Skeletal muscle tissue (tissue), 4 donors: ENCODE data around the gene ELOVL7. TPM values are rescaled to one million over a fixed set of nuclear protein-coding genes. Genes with fewer than 3 reads are reported as not detected.
"Not testable (repeated sequence)": the region's sequence is repeated elsewhere in the genome, so short reads cannot be mapped to it uniquely, and the experiment has no call there.

ENCODE experiments used
- H3K27ac ChIP-seq: one replicate; pipeline ENCODE4 v1.7.0; 2013; ENCODE audit warnings: mild to moderate bottlenecking, low read depth, low read length, inconsistent platforms
- H3K27me3 ChIP-seq, 3 donors: one replicate each; pipeline ENCODE4 v1.7.0; 2013; ENCODE audit warnings: low read length in 3 of 3; ENCODE audit not compliant: control insufficient read depth in 3 of 3, insufficient read depth in 3 of 3
- H3K36me3 ChIP-seq, 3 donors: one replicate each; pipeline ENCODE4 v1.7.0; 2013; ENCODE audit warnings: low read length in 3 of 3; ENCODE audit not compliant: control insufficient read depth in 3 of 3, insufficient read depth in 3 of 3
- H3K4me1 ChIP-seq, 3 donors: one replicate each; pipeline ENCODE4 v1.7.0; 2013; ENCODE audit warnings: low read length in 3 of 3, mild to moderate bottlenecking in 3 of 3; ENCODE audit not compliant: control insufficient read depth in 3 of 3, insufficient read depth in 3 of 3
- H3K4me3 ChIP-seq, 3 donors: one replicate each; pipeline ENCODE4 v1.7.0; 2013; ENCODE audit warnings: low read length in 3 of 3
- H3K9ac ChIP-seq, 3 donors: one replicate each; pipeline ENCODE4 v1.7.0; 2013; ENCODE audit warnings: low read length in 3 of 3, mild to moderate bottlenecking in 3 of 3, moderate library complexity in 2 of 3, low read depth in 1 of 3
- H3K9me3 ChIP-seq, 3 donors: one replicate each; pipeline ENCODE4 v1.7.0; 2013; ENCODE audit warnings: low read length in 3 of 3; ENCODE audit not compliant: control insufficient read depth in 3 of 3
- total RNA-seq: library from RNA; depleted of rRNA; stranded (reverse); fragments of >200 nt; gene quantifications from one replicate; pipeline ENCODE4 v1.2.3, GENCODE V29; 2014
- donor health status: Osteomylitis.

ELOVL7 gene
- total RNA-seq, 1 donor from 2014 or later = 0.52 TPM

- Histone ChIP-seq H3K36me3 (no peaks in the 10 kb centered on the region), H3K9me3 (no peaks in the 10 kb centered on the region), H3K27ac (no peak overlapping the region), H3K9ac (no peak overlapping the region), H3K27me3 (no peaks in the 10 kb centered on the region), H3K4me1 (no peaks in the 10 kb centered on the region), H3K4me3 (no peak overlapping the region)
Measured at GRCh38 chr5:60802986-60803385, 41.1 kb downstream of the ELOVL7 start.

- no peak overlapping the region for H3K4me3 ChIP-seq
- no peak overlapping the region for H3K27ac ChIP-seq
- no peaks in the 10 kb centered on the region for H3K4me1 ChIP-seq
- H3K36me3 ChIP-seq = no peaks in the 10 kb centered on the region
- H3K9me3 ChIP-seq = no peaks in the 10 kb centered on the region
- no peaks in the 10 kb centered on the region for H3K27me3 ChIP-seq
- H3K9ac ChIP-seq = no peak overlapping the region
Measured at GRCh38 chr5:60802226-60802625, 41.8 kb downstream of the ELOVL7 start.

- Histone ChIP-seq H3K36me3 (no peaks in the 10 kb centered on the region), H3K9ac (no peak overlapping the region), H3K9me3 (no peaks in the 10 kb centered on the region), H3K27ac (no peak overlapping the region), H3K4me3 (no peak overlapping the region), H3K4me1 (no peaks in the 10 kb centered on the region), H3K27me3 (no peaks in the 10 kb centered on the region)
Measured at GRCh38 chr5:60797482-60798153, 46.5 kb downstream of the ELOVL7 start.

DNA sequence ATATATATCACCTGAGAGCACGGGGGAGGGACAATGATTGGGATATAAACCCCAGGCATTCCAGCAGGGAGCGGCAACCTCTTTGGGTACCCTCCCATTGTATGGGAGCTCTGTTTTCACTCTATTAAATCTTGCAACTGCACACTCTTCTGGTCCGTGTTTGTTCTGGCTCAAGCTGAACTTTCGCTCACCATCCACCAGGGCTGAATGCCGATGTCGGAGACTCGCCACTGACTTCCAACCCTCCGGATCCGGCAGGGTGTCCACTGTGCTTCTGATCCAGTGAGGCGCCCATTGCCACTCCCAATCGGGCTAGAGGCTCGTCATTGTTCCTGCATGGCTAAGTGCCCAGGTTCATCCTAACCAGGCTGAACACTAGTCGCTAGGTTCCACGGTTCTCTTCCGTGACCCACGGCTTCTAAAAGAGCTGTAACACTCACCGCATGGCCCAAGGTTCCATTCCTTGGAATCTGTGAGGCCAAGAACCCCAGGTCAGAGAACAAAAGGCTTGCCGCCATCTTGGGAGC is 48.6 kb downstream of the ELOVL7 start:
- H3K4me1 ChIP-seq, H3K36me3 ChIP-seq, H3K4me3 ChIP-seq, H3K27me3 ChIP-seq, H3K9me3 ChIP-seq, H3K27ac ChIP-seq, H3K9ac ChIP-seq: not testable (repeated sequence)

GRCh38 chr5:60794691-60795090 is 49.4 kb downstream of the ELOVL7 start:
- no peak overlapping the region for H3K27ac ChIP-seq
- no peaks in the 10 kb centered on the region for H3K27me3 ChIP-seq
- no peaks in the 10 kb centered on the region for H3K36me3 ChIP-seq
- no peak overlapping the region for H3K9ac ChIP-seq
- no peaks in the 10 kb centered on the region for H3K9me3 ChIP-seq
- no peak overlapping the region for H3K4me3 ChIP-seq
- no peaks in the 10 kb centered on the region for H3K4me1 ChIP-seq

DNA sequence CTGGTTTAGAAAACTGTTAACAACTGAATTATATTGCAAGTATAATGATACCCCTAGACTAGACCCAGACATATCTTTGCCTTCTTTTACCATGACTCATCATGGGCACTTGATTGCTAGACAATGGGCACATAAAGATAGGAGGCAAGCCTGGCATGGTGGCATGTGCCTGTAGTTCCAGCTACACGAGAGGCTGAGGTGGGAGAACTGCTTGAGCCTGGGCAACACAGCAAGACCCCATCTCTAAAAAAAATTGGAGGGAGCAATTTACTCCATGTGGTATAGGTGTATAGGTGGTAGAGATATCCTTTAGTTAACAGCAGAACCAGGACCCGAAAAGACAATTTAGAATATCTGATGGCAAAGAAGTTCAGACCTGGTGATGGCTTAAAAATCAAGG is 51.6 kb downstream of the ELOVL7 start:
- Histone ChIP-seq H3K9me3 (no peaks in the 10 kb centered on the region), H3K27ac (no peak overlapping the region), H3K4me1 (no peaks in the 10 kb centered on the region)

DNA sequence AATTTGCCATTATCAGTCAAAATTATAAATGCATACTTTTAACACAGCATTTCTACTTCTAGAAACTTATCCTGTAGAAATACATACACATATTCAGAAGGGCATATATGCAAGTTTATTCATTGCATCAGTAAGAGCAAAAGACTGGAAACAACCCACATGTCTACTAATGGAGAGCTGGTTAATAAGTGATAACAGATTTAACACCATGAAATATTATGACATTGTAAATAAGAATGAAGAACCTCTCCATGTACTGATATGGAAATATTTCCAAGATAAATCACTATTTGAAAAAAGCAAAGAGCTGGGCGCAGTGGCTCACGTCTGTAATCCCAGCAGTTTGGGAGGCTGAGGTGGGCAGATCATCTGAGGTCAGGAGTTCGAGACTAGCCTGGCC is 54.5 kb downstream of the ELOVL7 start:
- no peaks in the 10 kb centered on the region for H3K36me3 ChIP-seq
- no peak overlapping the region for H3K9ac ChIP-seq
- H3K27ac ChIP-seq = no peak overlapping the region
- H3K27me3 ChIP-seq = no peaks in the 10 kb centered on the region
- H3K4me1 ChIP-seq = no peaks in the 10 kb centered on the region
- H3K9me3 ChIP-seq = no peaks in the 10 kb centered on the region
- no peak overlapping the region for H3K4me3 ChIP-seq

More for the DNA sequence above, 51.6 kb downstream of the ELOVL7 start:
- no peaks in the 10 kb centered on the region for H3K36me3 ChIP-seq
- no peak overlapping the region for H3K9ac ChIP-seq
- H3K4me3 ChIP-seq = no peak overlapping the region
- no peaks in the 10 kb centered on the region for H3K27me3 ChIP-seq

GRCh38 chr5:60788863-60789513 is 55.1 kb downstream of the ELOVL7 start:
- no peaks in the 10 kb centered on the region for H3K27me3 ChIP-seq
- H3K4me3 ChIP-seq = no peak overlapping the region
- H3K9ac ChIP-seq = no peak overlapping the region
- H3K9me3 ChIP-seq = no peaks in the 10 kb centered on the region
- H3K36me3 ChIP-seq = no peaks in the 10 kb centered on the region
- H3K4me1 ChIP-seq = no peaks in the 10 kb centered on the region
- no peak overlapping the region for H3K27ac ChIP-seq

- Histone ChIP-seq H3K36me3 (no peaks in the 10 kb centered on the region), H3K4me1 (no peaks in the 10 kb centered on the region), H3K9ac (no peak overlapping the region)
Measured at GRCh38 chr5:60779466-60779865, 64.6 kb downstream of the ELOVL7 start.

GRCh38 chr5:60776343-60776742 is 67.7 kb downstream of the ELOVL7 start:
- H3K9me3 ChIP-seq = no peaks in the 10 kb centered on the region
- H3K27me3 ChIP-seq = no peaks in the 10 kb centered on the region
- H3K4me1 ChIP-seq = no peaks in the 10 kb centered on the region
- H3K27ac ChIP-seq = no peak overlapping the region
- H3K9ac ChIP-seq = no peak overlapping the region
- H3K36me3 ChIP-seq = no peaks in the 10 kb centered on the region
- H3K4me3 ChIP-seq = no peak overlapping the region

More at GRCh38 chr5:60779466-60779865, 64.6 kb downstream of the ELOVL7 start:
- Histone ChIP-seq H3K27me3 (no peaks in the 10 kb centered on the region), H3K4me3 (no peak overlapping the region), H3K9me3 (no peaks in the 10 kb centered on the region), H3K27ac (no peak overlapping the region)
